SU-DHL-6 (cell line): Measurements from ENCODE around the gene ZNF367.

Experiments
- CTCF ChIP-seq: fragments of 200-600 bp; sonication (generic); IDR thresholded peaks from one replicate; pipeline ENCODE4 v1.5.1; 2017; ENCODE audit warnings: antibody characterized with exemption, mild to moderate bottlenecking, low read length, moderate library complexity; ENCODE audit not compliant: insufficient read depth, poor library complexity, severe bottlenecking
- EZH2phosphoT487 ChIP-seq: fragments of 200-600 bp; sonication (generic), shearing (Covaris generic); conservative IDR thresholded peaks from 2 replicates; pipeline ENCODE4 v1.6.1; 2018; ENCODE audit warnings: mild to moderate bottlenecking, antibody characterized with exemption, low read length, moderate library complexity, mixed read lengths

GRCh38 chr9:96350866-96351265 lies 67.3 kb downstream of the ZNF367 start:
- no peak for TF ChIP-seq CTCF
- no peak for TF ChIP-seq EZH2phosphoT487
